SU-DHL-6 (cell line): ENCODE results near the gene ATF6.

ENCODE experiments used
- H2AFZ ChIP-seq: fragments of 200-600 bp; sonication (generic); 2 replicates; pipeline ENCODE4 v1.6.1; 2014; ENCODE audit warnings: low read depth, mild to moderate bottlenecking, moderate library complexity, mixed read lengths, antibody characterized with exemption, low read length; ENCODE audit not compliant: severe bottlenecking
- H3F3A ChIP-seq: fragments of 200-600 bp; shearing (Covaris generic); 2 replicates; pipeline ENCODE4 v1.6.0; 2016; ENCODE audit warnings: antibody characterized with exemption, mild to moderate bottlenecking; ENCODE audit not compliant: insufficient read depth
- H3K27ac ChIP-seq: fragments of 200-600 bp; sonication (generic); 2 replicates; pipeline ENCODE4 v1.5.1; 2016; ENCODE audit warnings: low read depth, mild to moderate bottlenecking, low read length, moderate library complexity, mixed read lengths
- H3K27me3 ChIP-seq: fragments of 200-600 bp; sonication (generic), shearing (Covaris generic); 2 replicates; pipeline ENCODE4 v1.6.0; 2014; ENCODE audit warnings: mild to moderate bottlenecking, low read length
- H3K36me3 ChIP-seq: fragments of 200-600 bp; sonication (generic); 2 replicates; pipeline ENCODE4 v1.6.1; 2014; ENCODE audit warnings: mild to moderate bottlenecking, low read length, mixed read lengths
- H3K4me2 ChIP-seq: fragments of 300-600, 200-600 bp; shearing (Covaris generic), sonication (generic); 2 replicates; pipeline ENCODE4 v1.6.0; 2014; ENCODE audit warnings: low read length, low read depth, mild to moderate bottlenecking; ENCODE audit not compliant: poor library complexity, severe bottlenecking
- H3K4me3 ChIP-seq: fragments of 200-600 bp; sonication (generic); 2 replicates; pipeline ENCODE4 v1.5.1; 2014; ENCODE audit warnings: antibody characterized with exemption, low read length, mild to moderate bottlenecking, mixed read lengths; ENCODE audit not compliant: insufficient read depth, poor library complexity, severe bottlenecking
- H3K79me2 ChIP-seq: fragments of 200-600 bp; sonication (generic); 2 replicates; pipeline ENCODE4 v1.6.1; 2014; ENCODE audit warnings: mild to moderate bottlenecking, low read length, moderate library complexity; ENCODE audit not compliant: insufficient read depth
- H3K9ac ChIP-seq: fragments of 200-600 bp; sonication (generic); 2 replicates; pipeline ENCODE4 v1.7.0; 2014; ENCODE audit warnings: mild to moderate bottlenecking, low read length
- H3K9me2 ChIP-seq: fragments of 200-600 bp; sonication (generic); replicated peaks from 2 replicates; pipeline ENCODE4 v1.6.1; 2014; ENCODE audit warnings: low read length; ENCODE audit not compliant: insufficient read depth
- H3K9me3 ChIP-seq: fragments of 200-600 bp; sonication (generic); 2 replicates; pipeline ENCODE4 v1.6.1; 2014; ENCODE audit warnings: low read length, mixed read lengths; ENCODE audit not compliant: insufficient read depth
- H4K20me1 ChIP-seq: fragments of 200-600 bp; sonication (generic); 2 replicates; pipeline ENCODE4 v1.6.1; 2014; ENCODE audit warnings: low read depth, mild to moderate bottlenecking, antibody characterized with exemption, low read length, moderate library complexity, mixed read lengths
- CTCF ChIP-seq: fragments of 200-600 bp; sonication (generic); IDR thresholded peaks from one replicate; pipeline ENCODE4 v1.5.1; 2017; ENCODE audit warnings: antibody characterized with exemption, mild to moderate bottlenecking, low read length, moderate library complexity; ENCODE audit not compliant: insufficient read depth, poor library complexity, severe bottlenecking
- EZH2phosphoT487 ChIP-seq: fragments of 200-600 bp; sonication (generic), shearing (Covaris generic); conservative IDR thresholded peaks from 2 replicates; pipeline ENCODE4 v1.6.1; 2018; ENCODE audit warnings: mild to moderate bottlenecking, antibody characterized with exemption, low read length, moderate library complexity, mixed read lengths

Gene ATF6

GRCh38 chr1:161970036-161970435 is 203.9 kb downstream of the ATF6 start:
- H3K27me3 ChIP-seq, result no peaks in the 10 kb centered on the region
- H3K9me2 ChIP-seq, result no peaks in the 10 kb centered on the region
- H3K36me3 ChIP-seq, result no peaks in the 10 kb centered on the region
- H3K27ac ChIP-seq, result no peak overlapping the region
- H3K4me3 ChIP-seq, result no peak overlapping the region
- TF ChIP-seq CTCF (no peak), EZH2phosphoT487 (no peak)
- no peaks in the 10 kb centered on the region for H3K9me3 ChIP-seq
- H3F3A ChIP-seq, result no peaks in the 10 kb centered on the region
- no peak overlapping the region for H3K9ac ChIP-seq
- no peak overlapping the region for H2AFZ ChIP-seq
- H3K79me2 ChIP-seq, result no peaks in the 10 kb centered on the region
- no peaks in the 10 kb centered on the region for H4K20me1 ChIP-seq
- no peak overlapping the region for H3K4me2 ChIP-seq

GRCh38 chr1:161970633-161971032 is 204.5 kb downstream of the ATF6 start:
- Histone ChIP-seq H3K27me3 (no peaks in the 10 kb centered on the region), H3K27ac (no peak overlapping the region), H3K4me3 (no peak overlapping the region), H3F3A (no peaks in the 10 kb centered on the region), H3K36me3 (no peaks in the 10 kb centered on the region), H4K20me1 (no peaks in the 10 kb centered on the region), H2AFZ (no peak overlapping the region), H3K9ac (no peak overlapping the region), H3K9me3 (no peaks in the 10 kb centered on the region), H3K9me2 (no peaks in the 10 kb centered on the region), H3K79me2 (no peaks in the 10 kb centered on the region), H3K4me2 (no peak overlapping the region)
- TF ChIP-seq CTCF (no peak), EZH2phosphoT487 (no peak)

DNA sequence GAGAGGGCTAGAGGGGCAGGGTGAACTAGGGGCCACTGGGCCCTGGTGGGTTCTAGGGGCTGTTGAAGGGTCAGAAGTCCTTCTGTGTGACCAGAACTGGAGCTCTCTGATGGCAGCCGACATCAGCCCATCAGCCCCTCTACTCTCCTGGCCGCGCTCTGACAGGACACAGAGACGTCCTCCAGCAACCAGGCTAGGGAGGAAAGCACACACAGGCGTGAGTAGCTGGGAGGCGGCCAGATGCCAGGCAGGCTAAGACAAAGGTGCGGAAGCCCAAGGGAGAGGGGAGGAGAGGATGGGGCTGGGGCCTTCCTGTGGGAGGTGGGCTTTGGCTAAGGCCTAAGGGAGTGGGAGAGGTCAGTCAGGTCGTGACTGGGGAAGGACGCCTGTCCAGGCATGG is 206.7 kb downstream of the ATF6 start:
- H3K27ac ChIP-seq, result no peak overlapping the region
- H3K4me2 ChIP-seq, result no peak overlapping the region
- H2AFZ ChIP-seq, result no peak overlapping the region
- no peak overlapping the region for H3K9ac ChIP-seq
- H3K4me3 ChIP-seq, result no peak overlapping the region
- no peaks in the 10 kb centered on the region for H4K20me1 ChIP-seq
- no peaks in the 10 kb centered on the region for H3K36me3 ChIP-seq
- no peaks in the 10 kb centered on the region for H3K9me2 ChIP-seq
- TF ChIP-seq CTCF, result no peak
- TF ChIP-seq EZH2phosphoT487, result no peak
- H3K27me3 ChIP-seq, result no peaks in the 10 kb centered on the region
- no peaks in the 10 kb centered on the region for H3K79me2 ChIP-seq
- H3K9me3 ChIP-seq, result no peaks in the 10 kb centered on the region
- no peaks in the 10 kb centered on the region for H3F3A ChIP-seq
